ENCODE data around the gene CHMP6.

Gene CHMP6

GRCh38 chr17:80992077-80992947 is 671 bp downstream of the CHMP6 start:
- no peak for TF ChIP-seq CTCF (IDR thresholded peaks at IDR 0.05; ENCODE audit: extremely low read depth, missing control alignments)
- DNase-seq (ENCODE audit: low spot score), result peak; percentile 71

- DNase-seq (ENCODE audit: low spot score), result peak; percentile 59
- TF ChIP-seq CTCF (IDR thresholded peaks at IDR 0.05; ENCODE audit: extremely low read depth, missing control alignments), result no peak
These were observed 1.4 kb downstream of the CHMP6 start for GRCh38 chr17:80992948-80993624.

DNA sequence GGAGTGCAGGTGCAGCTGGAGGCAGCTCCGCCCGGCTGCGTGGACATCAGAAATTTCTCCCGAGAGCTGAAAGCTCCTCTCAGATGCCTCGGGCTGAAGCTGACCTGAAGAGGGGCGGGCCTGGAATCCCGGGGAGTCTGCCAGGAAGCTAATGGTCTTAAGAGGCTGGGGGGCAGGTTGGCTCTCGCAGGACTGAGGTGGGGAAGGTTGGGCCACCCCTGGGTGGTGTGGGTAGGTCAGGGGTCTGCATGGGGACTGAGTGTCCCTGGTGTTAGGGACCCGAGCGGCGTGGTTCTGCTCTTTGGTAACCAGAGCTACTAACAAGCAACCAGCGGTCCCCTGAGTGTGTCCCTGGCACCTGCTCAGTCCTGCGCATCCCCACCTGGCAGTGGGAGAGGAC is 3.5 kb downstream of the CHMP6 start:
- TF ChIP-seq CTCF (IDR thresholded peaks at IDR 0.05; ENCODE audit: extremely low read depth, missing control alignments), result no peak
- no peak for DNase-seq (ENCODE audit: low spot score)

GRCh38 chr17:80996422-80997305 is 5.0 kb downstream of the CHMP6 start:
- no peak for DNase-seq (ENCODE audit: low spot score)
- TF ChIP-seq CTCF (IDR thresholded peaks at IDR 0.05; ENCODE audit: extremely low read depth, missing control alignments), result no peak

GRCh38 chr17:80997424-80998117 is 5.9 kb downstream of the CHMP6 start:
- DNase-seq (ENCODE audit: low spot score), result peak; percentile 19

More at GRCh38 chr17:80997424-80998117, 5.9 kb downstream of the CHMP6 start:
- no peak for TF ChIP-seq CTCF (IDR thresholded peaks at IDR 0.05; ENCODE audit: extremely low read depth, missing control alignments)

All from GM20000 (cell line).